ENCODE data around the gene TLX2. TPM values are rescaled to one million over a fixed set of nuclear protein-coding genes. Genes with fewer than 3 reads are reported as not detected.
A peak's percentile ranks its signal among the peaks of the same experiment; 100 is the strongest.

The TLX2 gene
- total RNA-seq, 1 donor from 2014 or later = not detected

GRCh38 chr2:74529357-74530238 is 15.3 kb downstream of the TLX2 start, which contains the start of the genes AUP1 and HTRA2:
TSS of gene AUP1 (minus strand) at chr2:74529706. CDS start at chr2:74529629, 77 bp downstream.
TSS of gene HTRA2 (plus strand) at chr2:74529933. CDS start at chr2:74530007, 74 bp downstream.
- Histone ChIP-seq H3K9me3 (no peaks in the 10 kb centered on the region), H3K36me3 (peaks cover 15 to 43% of the 10 kb centered on the region in 2 donors), H3K4me3 (peak within 1 kb of the TSS; percentile 78 to 85), H3K27me3 (no peaks in the 10 kb centered on the region), H3K4me1 (peaks cover 13 to 21% of the 10 kb centered on the region in 2 donors), H3K27ac (peak within 1 kb of the TSS; percentile 84 to 88)
- DNase-seq (ENCODE audit: low spot score in 2 of 2) = peak; percentile 95 to 99
- peak in 1 of 3 experiments; percentile 18 for TF ChIP-seq CTCF (IDR thresholded peaks at IDR 0.05)
- intact Hi-C loops (cut with DNase I) = loop anchor here (1.0 to 5.0 kb wide), 6 partner anchors 22 to 123 kb away; partner anchors contain the start of genes DOK1, PCGF1, SEMA4F and TTC31

GRCh38 chr2:74530239-74531187 is 16.3 kb downstream of the TLX2 start:
- peak overlapping the region; percentile 79 to 84 for H3K27ac ChIP-seq
- H3K36me3 ChIP-seq = peaks cover 15 to 43% of the 10 kb centered on the region in 2 donors
- no peaks in the 10 kb centered on the region for H3K27me3 ChIP-seq
- peaks cover 13 to 21% of the 10 kb centered on the region in 2 donors for H3K4me1 ChIP-seq
- H3K9me3 ChIP-seq = no peaks in the 10 kb centered on the region
- no peak for DNase-seq (ENCODE audit: low spot score in 2 of 2)
- no peak for TF ChIP-seq CTCF (IDR thresholded peaks at IDR 0.05)
- peak overlapping the region; percentile 78 to 85 for H3K4me3 ChIP-seq
- intact Hi-C loops (cut with DNase I) = loop anchor here (1.0 to 5.0 kb wide), 2 partner anchors 57 to 122 kb away; partner anchors contain the start of gene SEMA4F

GRCh38 chr2:74531666-74532065 is 17.4 kb downstream of the TLX2 start:
- Histone ChIP-seq H3K27ac (peak overlapping the region in 1 of 2 donors; percentile 79), H3K9me3 (no peaks in the 10 kb centered on the region), H3K36me3 (peaks cover 9 to 33% of the 10 kb centered on the region in 2 donors), H3K4me1 (peaks cover 13 to 21% of the 10 kb centered on the region in 2 donors), H3K4me3 (no peak overlapping the region), H3K27me3 (no peaks in the 10 kb centered on the region)
- no peak for DNase-seq (ENCODE audit: low spot score in 2 of 2)
- TF ChIP-seq CTCF (IDR thresholded peaks at IDR 0.05) = no peak
- intact Hi-C loops (cut with DNase I) = loop anchor here (5.0 kb wide), 1 partner anchor 121 kb away; the partner anchor contains the start of gene SEMA4F

- Histone ChIP-seq H3K4me3 (no peak overlapping the region), H3K27me3 (no peaks in the 10 kb centered on the region), H3K27ac (no peak overlapping the region), H3K36me3 (peaks cover 4 to 27% of the 10 kb centered on the region in 2 donors), H3K4me1 (peaks cover 13 to 21% of the 10 kb centered on the region in 2 donors), H3K9me3 (no peaks in the 10 kb centered on the region)
- TF ChIP-seq CTCF (IDR thresholded peaks at IDR 0.05) = no peak
- intact Hi-C loops (cut with DNase I) = loop anchor here (5.0 kb wide), 1 partner anchor 120 kb away; the partner anchor contains the start of gene SEMA4F
- no peak for DNase-seq (ENCODE audit: low spot score in 2 of 2)
These were observed 18.0 kb downstream of the TLX2 start for GRCh38 chr2:74532222-74532621.

GRCh38 chr2:74533464-74533863 is 19.2 kb downstream of the TLX2 start:
- Histone ChIP-seq H3K27ac (no peak overlapping the region), H3K9me3 (no peaks in the 10 kb centered on the region), H3K4me3 (no peak overlapping the region), H3K4me1 (peaks cover 11 to 19% of the 10 kb centered on the region in 2 donors), H3K27me3 (no peaks in the 10 kb centered on the region), H3K36me3 (peaks cover 0 to 19% of the 10 kb centered on the region in 2 donors)
- no peak for TF ChIP-seq CTCF (IDR thresholded peaks at IDR 0.05)
- intact Hi-C loops (cut with DNase I) = loop anchor here (5.0 kb wide), 1 partner anchor 119 kb away; the partner anchor contains the start of gene SEMA4F
- DNase-seq (ENCODE audit: low spot score in 2 of 2) = no peak
